Stimulated activated CD4-positive, alpha-beta T cell treated with anti-CD3 and anti-CD28 coated beads, Interleukin-15, amount 100 ng/mL, for 24 hours (primary cell): Measurements from ENCODE around the gene TMC2.

Experiments
- DNase-seq: peaks from one replicate; pipeline ENCODE4 v3.0.0-alpha.2; 2020

The TMC2 gene

DNA sequence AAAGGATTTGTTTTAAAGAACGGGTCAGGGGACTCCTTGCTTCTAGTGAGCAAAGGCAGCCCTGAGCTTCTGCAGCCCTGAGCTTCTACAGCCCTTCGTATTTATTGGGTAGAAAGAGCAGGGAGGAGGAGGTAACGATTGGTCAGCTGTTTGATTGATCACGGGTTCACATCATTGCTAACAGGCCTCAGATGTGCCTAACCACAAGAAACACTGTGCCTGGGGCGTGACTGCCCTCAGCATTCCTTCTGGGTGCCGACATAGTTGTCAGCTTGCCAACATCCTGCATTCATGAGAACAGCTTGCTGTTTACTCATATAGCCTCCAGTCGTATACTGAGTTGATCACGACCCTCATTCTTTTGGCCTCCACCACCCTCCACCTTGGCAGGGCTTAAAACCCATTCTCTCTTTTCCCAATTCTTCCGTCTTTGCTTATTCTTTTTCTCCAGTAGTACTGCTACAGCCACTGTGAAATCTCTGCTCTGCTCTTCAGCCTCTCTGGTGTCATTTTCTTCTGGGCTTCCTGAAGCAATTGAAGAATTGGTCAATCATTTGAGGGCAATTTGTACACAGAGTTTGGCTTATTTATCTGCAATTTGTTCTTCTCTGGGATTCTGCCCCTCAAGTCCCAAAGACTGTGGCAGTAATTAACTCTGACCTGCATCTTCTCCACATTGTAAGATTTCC is 90.6 kb downstream of the TMC2 start:
- DNase-seq: no peak

DNA sequence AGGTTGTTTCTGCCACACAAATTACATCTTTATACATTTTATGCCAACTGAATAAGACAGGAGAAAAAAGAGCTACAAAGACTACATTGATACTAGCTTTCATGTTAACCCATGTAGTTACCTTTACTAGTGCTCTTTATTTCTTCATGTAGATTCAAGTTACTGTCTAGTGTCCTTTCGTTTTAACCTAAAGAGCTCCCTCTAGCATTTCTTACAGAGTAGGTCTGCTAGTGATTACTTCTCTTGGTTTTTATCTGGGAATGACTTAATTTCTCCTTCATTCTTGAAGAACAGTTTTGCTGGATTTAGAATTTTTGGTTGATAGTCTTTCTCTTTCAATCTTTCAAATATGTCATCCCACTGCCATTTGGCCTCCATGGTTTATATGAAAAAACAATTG is 94.9 kb downstream of the TMC2 start:
- no peak for DNase-seq

DNA sequence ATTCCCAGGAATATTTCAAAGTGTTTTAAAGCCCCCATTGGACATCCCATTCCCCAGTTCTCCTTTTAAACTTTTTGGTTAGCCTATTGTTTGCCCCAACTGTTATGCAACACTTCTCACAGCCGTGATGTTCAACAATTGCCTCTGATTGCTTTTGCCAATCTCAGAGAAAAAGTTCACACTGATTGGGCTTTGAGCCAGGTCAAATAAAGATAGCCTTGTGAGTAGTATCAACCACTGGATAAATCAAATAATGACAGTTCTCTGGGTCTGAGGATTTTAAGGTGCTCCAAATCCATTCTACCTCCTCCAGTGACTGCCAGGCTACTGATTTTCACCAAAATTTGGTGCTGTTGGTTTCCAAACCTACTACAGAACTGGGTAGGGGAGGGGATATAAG is 97.0 kb downstream of the TMC2 start:
- no peak for DNase-seq

DNA sequence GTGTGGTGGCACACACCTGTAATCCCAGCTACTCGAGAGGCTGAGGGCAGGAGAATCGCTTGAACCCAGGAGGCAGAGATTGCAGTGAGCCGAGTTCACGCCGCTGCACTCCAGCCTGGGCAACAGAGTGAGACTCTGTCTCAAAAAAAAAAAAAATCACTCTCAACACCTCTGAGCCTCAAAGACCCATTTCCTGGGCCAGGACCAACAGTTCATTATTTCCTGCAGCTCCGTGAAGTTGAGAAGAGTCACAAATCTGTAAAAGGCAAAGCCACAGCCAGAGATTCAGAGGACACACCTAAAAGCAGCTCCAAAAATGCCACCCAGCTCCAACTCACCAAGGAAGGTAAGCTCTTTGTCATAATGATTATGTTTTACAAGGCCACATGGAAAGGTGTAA is 100.9 kb downstream of the TMC2 start:
- no peak for DNase-seq

DNA sequence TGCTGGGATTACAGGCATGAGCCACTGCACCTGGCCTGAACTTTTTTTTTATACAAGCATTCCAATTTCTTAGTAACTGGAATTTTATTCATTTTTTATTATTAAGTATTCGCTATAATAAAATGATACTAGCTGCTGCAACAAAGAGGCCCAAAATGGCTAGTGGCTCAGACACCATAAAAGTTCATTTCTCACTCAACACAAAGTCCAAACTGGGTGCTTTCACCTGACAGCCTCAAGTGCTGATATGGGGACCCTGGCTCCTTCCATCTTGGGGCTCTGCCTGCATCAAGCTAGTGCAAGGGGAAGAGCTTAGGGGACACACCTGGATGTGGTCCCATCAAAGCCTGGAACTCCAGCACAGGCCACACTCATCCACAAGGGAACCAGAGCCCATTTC is 103.9 kb downstream of the TMC2 start:
- no peak for DNase-seq

DNA sequence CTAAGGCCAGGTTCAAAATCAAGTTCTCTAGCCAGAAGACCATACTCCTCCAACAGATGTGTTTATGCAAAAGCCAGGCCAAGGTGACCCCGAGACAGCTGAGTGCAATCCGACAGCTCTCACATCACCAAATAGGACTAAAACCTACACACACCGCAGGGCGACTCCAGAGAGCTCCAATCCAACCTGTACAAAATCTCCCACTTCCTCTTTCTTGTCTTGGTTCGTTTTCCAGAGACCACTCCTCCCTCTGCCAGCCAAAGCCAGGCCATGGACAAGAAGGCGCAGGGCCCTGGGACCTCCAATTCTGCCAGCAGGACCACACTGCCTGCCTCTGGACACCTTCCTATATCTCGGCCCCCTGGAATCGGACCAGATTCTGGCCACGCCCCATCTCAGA is 104.5 kb downstream of the TMC2 start:
- DNase-seq: no peak

DNA sequence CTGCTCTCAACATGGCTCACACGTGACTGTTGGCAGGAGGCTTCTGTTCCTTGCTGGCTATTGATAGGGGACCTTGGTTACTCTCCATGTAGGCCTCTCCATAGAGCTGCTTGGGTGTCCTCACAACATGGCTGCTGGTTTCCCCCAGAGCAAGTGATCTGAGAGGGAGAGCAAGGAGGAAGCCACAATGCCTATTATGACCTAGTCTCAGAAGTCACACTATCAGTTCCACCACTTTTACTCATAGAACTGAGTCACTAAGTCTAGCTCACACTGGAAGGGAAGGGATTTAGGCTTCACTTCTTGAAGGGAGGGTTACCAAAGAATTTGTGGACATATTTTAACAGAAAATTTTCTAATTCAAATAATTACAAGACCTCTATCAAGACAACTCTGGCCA is 107.3 kb downstream of the TMC2 start:
- no peak for DNase-seq

DNA sequence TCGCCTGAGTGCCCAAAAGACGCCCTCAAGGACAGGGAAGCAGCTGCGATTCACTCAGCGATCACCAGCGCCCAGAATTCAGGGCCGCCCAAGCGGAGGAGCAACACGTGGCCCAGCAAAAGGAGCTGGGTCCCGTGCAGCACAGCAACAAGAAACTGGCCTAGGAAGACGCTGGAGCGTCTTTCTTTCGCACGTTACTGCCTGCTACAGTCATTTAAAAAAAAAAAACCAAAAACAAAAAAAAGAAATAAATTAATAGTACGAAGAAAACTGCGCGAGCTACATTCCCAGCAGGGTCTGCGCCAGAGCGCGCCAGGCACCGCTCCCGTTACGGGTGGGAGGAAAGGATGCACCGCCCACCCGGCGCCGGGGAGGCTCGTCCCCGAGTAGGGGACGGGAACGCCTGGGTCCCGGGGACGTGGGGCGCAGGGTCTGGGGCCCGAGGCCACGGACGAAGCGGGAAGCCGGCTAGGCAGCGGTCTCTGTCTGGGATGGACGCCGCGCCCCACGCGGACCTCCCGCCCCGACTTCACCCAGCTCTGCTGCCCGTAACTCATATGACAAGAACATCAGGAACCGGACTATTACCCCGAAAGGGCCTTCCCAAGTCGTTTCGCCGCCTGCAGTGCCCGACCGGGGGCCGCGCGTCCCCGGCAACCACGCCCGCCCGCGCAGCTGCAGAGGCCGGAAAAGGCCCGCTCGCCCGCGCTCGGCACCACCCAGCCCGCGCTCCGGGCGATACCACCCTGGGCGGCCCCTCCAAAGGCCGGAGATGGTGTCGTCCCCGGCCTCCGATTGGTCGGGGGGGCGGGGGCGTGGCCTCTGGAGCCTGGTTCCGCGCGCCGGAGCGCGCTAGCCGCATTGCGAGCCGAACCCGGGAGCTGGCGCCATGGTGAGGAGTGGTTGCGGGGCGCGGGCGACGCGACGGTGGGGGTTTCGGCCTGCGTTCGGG is 115.7 kb downstream of the TMC2 start, which contains the start of gene NOP56:
Gene NOP56 (plus strand): TSS at position 861 of the 952 bp plus-strand sequence. CDS start 29 bp downstream, at position 890.
- peak; percentile 94 for DNase-seq

DNA sequence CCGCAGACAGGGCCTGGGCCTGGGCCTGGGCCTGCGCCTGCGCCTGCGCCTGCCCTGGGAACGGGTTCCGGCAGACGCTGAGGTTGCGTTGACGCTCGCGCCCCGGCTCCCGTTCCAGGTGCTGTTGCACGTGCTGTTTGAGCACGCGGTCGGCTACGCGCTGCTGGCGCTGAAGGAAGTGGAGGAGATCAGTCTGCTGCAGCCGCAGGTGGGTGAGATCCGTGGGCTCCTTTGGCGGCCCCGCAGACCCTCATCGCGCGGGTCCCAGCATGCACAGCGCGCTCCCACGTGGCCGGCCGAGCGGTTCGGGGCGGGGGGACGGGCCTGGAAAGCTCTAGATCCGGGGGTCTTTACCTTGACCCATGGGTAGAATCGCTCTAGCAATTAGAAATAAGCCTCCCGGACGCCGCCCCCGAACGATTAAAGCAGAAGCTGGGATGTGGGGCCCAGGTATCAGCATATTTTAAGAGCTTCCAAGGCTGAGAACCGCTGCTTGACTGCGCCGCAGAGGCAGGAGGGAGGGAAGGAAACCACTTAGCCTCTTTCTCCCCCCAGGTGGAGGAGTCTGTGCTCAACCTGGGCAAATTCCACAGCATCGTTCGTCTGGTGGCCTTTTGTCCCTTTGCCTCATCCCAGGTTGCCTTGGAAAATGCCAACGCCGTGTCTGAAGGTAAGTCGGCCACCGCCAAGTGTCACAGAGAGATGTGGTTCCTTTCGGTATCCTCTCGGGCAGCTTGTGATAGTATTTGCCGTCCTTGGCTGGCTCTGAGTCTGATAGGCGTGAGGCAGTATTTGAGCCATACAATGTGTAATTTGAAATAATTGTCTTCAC is 116.6 kb downstream of the TMC2 start:
- peak; percentile 60 for DNase-seq

DNA sequence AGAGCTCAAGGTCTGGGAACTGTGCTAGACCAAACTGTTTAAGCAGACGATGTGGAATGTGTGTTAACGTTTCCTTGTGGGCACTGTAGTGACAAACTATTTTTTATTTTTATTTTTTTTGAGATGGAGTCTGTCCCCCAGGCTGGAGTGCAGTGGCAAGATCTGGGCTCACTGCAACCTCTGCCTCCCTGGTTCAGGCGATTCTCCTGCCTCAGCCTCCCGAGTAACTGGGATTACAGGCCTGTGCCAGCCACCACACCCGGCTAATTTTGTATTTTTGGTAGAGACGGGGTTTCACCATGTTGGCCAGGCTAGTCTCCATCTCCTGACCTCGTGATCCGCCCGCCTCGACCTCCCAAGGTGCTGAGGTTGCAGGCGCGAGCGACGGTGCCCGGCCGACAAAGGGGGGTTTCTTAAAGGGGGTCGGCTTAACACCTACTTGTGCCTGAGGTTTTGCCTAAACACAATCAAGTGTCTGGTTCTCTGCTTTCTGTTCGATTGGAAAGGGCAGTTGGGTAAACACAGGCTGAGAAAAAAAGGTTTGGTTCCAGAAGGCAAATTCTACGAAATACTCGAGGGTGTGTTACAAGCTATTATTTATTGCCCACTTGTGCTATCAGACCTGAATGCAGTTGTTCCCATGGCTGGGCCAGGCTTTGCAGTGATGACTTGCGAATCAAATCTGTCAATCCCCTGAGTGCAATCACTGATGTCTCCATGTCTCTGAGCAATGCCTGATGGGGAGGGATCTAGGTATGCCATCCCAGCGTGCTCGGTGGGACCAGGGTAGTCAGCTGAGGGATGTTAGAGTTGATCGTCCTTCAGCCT is 117.4 kb downstream of the TMC2 start:
- peak; percentile 25 for DNase-seq

DNA sequence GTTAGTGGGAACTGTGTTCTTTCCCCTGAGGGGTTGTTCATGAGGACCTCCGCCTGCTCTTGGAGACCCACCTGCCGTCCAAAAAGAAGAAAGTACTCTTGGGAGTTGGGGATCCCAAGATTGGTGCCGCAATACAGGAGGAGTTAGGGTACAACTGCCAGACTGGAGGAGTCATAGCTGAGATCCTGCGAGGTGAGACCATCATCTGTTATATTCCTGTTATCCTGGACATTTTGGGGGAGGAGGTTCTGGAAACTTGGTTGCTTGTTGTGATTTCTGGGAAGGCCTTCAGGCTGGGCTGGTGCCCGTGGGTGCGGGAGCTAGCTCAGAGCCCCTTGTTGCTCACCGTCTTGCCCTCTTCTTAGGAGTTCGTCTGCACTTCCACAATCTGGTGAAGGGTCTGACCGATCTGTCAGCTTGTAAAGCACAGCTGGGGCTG is 118.0 kb downstream of the TMC2 start:
- no peak for DNase-seq

DNA sequence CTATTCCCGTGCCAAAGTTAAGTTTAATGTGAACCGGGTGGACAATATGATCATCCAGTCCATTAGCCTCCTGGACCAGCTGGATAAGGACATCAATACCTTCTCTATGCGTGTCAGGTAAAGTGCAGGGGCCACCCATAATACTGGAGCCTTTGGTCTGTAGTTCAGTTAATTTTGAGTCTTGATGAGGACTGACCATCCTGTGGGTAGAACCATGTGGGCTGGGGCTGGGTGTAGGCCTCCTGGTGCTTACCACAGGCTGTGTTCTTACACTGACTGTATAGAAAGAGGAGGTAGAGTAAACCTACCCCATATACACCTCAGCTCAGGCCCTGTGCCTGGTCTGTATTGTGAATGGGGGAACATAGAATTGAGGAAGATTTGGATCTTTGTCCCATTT is 118.5 kb downstream of the TMC2 start:
- DNase-seq: peak; percentile 17

DNA sequence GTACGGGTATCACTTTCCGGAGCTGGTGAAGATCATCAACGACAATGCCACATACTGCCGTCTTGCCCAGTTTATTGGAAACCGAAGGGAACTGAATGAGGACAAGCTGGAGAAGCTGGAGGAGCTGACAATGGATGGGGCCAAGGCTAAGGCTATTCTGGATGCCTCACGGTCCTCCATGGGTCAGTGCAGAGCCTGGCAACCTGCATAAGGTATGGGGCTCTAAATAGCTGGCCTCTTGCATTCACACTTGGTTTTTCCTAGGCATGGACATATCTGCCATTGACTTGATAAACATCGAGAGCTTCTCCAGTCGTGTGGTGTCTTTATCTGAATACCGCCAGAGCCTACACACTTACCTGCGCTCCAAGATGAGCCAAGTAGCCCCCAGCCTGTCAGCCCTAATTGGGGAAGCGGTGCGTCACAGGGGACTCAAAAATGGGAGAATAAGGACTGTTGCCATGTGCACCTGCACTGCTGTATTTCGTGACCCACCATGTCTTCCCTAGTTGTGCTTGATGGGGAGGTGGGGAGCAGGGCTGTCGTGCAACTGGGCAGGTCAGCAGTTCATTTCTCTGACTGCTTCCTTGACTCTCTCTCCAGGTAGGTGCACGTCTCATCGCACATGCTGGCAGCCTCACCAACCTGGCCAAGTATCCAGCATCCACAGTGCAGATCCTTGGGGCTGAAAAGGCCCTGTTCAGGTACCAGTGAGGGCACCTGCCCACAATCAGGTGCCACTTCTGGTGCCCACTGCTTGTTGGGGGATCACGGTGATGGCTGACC is 119.2 kb downstream of the TMC2 start:
- DNase-seq: no peak

DNA sequence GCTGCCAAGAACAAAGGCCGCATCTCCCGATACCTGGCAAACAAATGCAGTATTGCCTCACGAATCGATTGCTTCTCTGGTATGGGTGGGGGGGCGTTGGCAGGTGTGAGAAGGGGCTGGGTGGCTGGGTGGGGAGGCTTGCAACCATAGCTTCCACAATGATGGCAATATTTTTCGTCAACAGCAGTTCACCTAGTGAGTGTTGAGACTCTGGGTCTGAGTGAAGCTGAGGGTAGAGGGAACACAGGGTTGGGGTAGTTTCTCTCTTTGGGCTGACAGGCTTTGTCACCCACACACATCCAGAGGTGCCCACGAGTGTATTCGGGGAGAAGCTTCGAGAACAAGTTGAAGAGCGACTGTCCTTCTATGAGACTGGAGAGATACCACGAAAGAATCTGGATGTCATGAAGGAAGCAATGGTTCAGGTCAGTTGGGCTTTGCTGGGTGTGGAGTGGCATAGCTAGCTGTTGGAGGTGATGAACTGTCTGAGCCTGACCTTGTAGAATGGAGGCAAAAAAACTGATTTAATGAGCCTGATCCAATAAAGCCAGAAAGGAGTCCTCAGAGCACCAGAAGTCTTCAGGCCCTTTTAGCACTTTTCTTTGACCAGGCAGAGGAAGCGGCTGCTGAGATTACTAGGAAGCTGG is 120.2 kb downstream of the TMC2 start:
- peak; percentile 14 for DNase-seq

DNA sequence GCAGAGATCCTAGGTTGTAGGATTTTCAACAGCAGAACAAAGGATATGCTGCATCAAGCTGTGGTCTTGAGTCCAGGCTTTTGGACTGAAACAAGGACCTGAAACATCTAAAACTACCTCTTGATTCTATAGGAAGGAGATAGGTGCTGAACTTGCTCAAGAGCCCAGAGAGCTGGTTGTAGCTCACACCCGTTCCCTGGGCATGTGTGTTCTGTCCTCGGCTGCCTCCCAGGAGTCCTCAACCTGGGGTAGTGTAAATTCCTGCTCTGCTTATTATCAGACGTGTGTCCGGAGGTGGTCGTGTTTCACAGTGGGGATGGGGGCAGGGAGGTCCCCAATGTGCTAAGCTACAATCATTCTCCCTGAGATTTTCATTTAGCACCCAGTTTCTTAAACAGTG is 120.9 kb downstream of the TMC2 start:
- DNase-seq: peak; percentile 13

DNA sequence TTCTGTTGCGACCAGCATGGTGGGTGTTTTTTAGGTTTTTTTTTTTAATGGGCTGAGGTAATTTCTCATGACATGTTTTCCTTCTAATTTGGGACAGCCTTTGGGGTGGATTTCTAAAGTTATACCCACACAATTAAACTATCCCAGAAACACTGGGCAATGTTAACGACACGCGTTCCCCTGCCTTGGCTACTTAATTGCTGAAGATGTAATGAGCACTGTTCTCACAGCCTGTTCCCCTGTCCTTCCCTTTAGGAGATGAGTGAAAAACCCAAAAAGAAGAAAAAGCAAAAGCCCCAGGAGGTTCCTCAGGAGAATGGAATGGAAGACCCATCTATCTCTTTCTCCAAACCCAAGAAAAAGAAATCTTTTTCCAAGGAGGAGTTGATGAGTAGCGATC is 121.3 kb downstream of the TMC2 start:
- no peak for DNase-seq

DNA sequence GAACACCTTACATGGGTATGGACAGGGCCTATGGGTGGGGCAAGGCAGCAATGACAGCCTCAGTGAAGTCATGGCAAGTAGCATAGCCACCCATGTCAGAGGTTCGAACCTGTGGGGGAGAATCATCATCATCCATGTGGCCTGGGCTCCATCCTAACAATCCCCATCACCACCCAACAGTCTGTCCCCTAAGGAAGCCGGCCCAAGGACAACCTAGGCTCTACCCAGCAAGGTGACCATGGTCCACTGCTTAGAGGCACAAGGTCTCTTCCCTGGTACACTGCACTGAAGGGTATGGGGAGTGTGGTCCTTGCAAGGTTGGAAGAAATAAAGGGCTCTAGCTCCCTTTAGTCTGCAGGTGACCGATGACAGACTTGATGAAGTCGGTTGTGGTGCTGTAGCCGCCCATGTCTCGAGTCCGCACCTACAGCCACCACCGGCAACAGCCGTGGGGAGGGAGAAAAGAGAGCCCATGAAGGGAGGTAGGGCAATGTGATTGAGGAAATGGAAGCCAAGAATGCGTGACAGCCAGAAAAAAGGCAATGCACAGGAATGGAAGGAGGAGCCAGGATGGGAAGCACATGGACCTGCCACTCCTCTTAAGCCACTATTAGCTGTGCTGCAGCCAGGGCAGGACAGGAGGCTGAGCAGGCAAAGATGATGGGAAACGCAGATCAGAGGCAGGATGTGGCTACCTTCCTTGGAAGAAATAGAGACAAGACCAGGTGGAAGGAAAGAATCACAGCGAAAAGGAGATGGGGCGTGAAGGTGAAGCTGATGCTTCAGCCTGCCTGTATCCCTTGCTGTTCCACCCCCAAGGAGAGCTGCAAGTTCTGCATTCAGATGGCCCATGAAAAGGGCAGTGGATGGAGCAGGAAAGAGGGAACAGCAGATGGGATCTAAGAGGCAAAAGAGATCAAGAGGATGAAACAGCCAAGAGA is 122.3 kb downstream of the TMC2 start:
- DNase-seq: peak; percentile 48

DNA sequence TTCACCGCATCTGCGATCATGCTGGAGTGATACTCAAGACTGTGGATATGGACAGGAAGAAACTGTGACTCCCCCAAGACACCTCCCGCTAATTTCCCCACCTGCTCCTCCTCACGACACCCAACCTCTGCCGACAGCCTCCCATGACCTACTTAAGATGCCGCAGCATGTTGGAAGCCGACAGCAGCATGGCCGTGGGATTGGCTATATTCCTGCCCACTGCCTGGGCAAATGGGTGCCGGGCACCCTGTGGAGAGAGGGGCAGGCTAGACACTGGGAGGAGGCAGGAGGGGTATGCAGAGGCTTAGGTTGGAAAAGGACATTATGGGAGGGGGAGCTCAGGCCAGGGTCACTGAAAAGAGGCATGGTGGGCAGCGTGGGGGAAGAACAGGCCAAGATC is 123.2 kb downstream of the TMC2 start:
- DNase-seq: peak; percentile 28

DNA sequence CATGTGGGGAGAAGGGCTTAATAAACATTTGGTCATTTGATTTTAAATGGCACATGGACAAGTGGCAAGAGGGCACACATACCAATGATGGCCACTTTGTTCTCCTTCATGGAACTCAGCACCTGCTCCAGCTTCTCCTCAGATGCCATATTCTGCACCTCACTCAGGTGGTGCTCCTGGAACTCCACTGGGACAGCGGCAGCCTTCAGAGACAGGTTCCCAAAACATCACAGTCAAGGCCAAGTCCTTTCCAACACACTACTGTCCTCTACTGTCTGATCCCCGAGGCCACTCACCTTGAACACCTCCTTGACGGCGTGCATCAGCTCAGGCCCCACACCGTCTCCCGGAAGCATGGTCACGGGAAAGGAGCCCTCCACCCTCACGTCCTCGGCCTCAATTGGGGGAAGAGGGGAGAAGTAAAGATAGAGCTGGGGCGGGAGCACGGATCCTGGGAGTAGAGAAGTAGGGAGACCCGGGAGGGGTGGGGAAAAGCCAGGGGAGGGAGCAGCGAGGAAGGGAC is 127.1 kb downstream of the TMC2 start:
- no peak for DNase-seq
